ENCODE data around the gene ITGB2.
A peak's percentile ranks its signal among the peaks of the same experiment; 100 is the strongest.

DNA sequence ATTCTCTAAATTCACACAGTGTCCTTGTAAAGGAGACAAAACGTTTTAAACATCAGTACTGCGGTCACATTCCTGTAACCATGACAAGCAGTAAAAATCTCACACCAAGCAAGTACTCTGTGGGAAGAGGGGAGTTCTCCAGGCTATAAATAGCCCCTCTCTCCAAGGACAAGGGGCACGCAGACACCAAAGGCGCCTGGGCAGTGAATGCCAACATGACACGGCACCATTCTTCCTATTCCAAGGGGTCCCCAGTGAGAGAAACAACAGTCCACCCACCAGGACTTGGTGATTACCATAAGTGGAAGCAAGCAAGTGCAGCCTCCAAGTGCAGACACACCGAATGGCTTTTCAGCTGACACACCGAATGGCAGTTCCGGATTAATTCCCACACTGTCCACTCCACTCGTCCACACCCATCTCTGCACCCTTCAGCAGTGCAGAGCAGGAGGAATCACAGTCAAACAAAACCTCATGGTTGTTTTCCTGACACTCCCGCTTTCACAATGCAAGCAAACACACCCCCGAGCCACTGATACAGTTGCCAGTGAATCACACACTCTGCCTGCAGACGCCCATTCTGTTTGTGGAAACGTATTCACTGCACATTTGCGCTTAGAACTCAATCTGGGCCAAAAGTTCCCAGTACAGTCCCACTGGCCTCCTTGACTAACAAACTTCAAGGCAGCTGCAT lies 49.0 kb downstream of the ITGB2 start:
- TF ChIP-seq POLR2AphosphoS5 (IDR thresholded peaks at IDR 0.05; ENCODE audit: low read depth, low read length) (no peak), TAF1 (IDR thresholded peaks at IDR 0.05; ENCODE audit: borderline replicate concordance, insufficient read depth, low read length) (no peak), REST (IDR thresholded peaks at IDR 0.05; ENCODE audit: insufficient read depth in 1 of 2, low read depth in 2 of 2, low read length in 2 of 2) (no peak), SIN3A (IDR thresholded peaks at IDR 0.05; ENCODE audit: borderline replicate concordance, insufficient read depth, low read length) (peak; percentile 83; the same call in 1 of the 2 replicates), FOXP2 (optimal IDR thresholded peaks at IDR 0.05; ENCODE audit: borderline replicate concordance, extremely low read depth, extremely low read length, insufficient read depth) (no peak)

Data from PFSK-1 (cell line).